ENCODE results near the gene GRIA3.

Gene GRIA3

GRCh38 chrX:123157586-123157985, 26.5 kb upstream of the GRIA3 start:
- in situ Hi-C loops (cut with MboI; ENCODE audit: low pct_unique_long_range_greater_than_20kb, low sequenced_read_pairs, unreplicated experiment) = no loop called here
- no peak for DNase-seq (ENCODE audit: low spot score)
- TF ChIP-seq, protein P1, sequence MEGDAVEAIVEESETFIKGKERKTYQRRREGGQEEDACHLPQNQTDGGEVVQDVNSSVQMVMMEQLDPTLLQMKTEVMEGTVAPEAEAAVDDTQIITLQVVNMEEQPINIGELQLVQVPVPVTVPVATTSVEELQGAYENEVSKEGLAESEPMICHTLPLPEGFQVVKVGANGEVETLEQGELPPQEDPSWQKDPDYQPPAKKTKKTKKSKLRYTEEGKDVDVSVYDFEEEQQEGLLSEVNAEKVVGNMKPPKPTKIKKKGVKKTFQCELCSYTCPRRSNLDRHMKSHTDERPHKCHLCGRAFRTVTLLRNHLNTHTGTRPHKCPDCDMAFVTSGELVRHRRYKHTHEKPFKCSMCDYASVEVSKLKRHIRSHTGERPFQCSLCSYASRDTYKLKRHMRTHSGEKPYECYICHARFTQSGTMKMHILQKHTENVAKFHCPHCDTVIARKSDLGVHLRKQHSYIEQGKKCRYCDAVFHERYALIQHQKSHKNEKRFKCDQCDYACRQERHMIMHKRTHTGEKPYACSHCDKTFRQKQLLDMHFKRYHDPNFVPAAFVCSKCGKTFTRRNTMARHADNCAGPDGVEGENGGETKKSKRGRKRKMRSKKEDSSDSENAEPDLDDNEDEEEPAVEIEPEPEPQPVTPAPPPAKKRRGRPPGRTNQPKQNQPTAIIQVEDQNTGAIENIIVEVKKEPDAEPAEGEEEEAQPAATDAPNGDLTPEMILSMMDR (IDR thresholded peaks at IDR 0.05; ENCODE audit: extremely low read depth, insufficient read depth, missing control alignments) = no peak

DNA sequence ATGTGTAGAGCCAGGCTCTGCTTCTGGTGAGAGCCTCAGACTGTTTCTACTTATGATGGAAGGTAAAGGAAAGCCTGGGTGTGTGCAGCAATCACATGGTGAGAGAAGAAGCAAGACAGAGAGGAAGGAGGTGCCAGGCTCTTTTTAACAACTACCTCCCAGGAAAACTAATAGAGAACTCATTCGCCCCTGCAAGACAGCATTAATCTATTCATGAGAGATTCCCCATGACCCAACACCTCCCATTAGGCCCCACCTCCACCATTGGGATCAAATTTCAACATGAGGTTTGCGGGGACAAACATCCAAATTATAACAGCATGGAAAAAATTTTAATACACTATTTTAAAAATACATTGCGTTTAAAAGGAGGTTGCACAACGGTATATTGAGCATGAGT, 24.7 kb upstream of the GRIA3 start:
- in situ Hi-C loops (cut with MboI; ENCODE audit: low pct_unique_long_range_greater_than_20kb, low sequenced_read_pairs, unreplicated experiment) = no loop called here
- DNase-seq (ENCODE audit: low spot score) = no peak
- TF ChIP-seq, protein P1 (IDR thresholded peaks at IDR 0.05; ENCODE audit: extremely low read depth, insufficient read depth, missing control alignments) = no peak

GRCh38 chrX:123167621-123168020, 16.5 kb upstream of the GRIA3 start:
- in situ Hi-C loops (cut with MboI; ENCODE audit: low pct_unique_long_range_greater_than_20kb, low sequenced_read_pairs, unreplicated experiment) = no loop called here
- DNase-seq (ENCODE audit: low spot score) = no peak
- TF ChIP-seq, protein P1 (IDR thresholded peaks at IDR 0.05; ENCODE audit: extremely low read depth, insufficient read depth, missing control alignments) = no peak

DNA sequence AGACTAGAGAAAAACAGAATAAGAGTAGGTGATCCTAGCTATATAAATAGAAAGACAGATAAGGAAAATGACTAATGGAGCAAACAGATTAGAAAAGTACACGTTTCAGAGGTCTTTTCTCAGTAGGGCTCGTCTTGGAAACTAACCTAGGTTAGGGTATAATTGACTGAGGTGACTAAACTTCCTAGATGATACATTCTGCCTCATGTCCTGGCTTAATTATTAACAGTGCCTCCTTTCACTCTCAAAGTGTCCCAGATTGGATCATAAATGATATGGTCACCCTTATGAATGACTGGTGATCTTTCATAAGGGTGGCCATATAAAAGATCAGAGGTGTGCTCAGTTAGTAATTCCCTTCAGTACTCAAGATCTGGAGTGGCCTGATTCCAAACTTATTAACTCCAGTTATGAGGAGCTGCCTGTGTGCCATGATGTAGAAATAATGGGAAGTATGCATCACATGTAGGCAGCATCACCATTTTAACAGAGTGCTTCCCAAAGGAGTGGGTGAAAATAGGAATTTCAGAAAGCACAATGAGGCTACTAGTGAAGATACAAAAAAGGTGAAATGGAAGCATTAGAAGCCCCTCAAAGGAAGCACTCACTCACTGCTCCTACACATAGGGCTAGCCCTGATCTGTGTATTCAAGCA, 14.7 kb upstream of the GRIA3 start:
- no peak for DNase-seq (ENCODE audit: low spot score)
- in situ Hi-C loops (cut with MboI; ENCODE audit: low pct_unique_long_range_greater_than_20kb, low sequenced_read_pairs, unreplicated experiment) = no loop called here
- TF ChIP-seq, protein P1 (IDR thresholded peaks at IDR 0.05; ENCODE audit: extremely low read depth, insufficient read depth, missing control alignments) = no peak

DNA sequence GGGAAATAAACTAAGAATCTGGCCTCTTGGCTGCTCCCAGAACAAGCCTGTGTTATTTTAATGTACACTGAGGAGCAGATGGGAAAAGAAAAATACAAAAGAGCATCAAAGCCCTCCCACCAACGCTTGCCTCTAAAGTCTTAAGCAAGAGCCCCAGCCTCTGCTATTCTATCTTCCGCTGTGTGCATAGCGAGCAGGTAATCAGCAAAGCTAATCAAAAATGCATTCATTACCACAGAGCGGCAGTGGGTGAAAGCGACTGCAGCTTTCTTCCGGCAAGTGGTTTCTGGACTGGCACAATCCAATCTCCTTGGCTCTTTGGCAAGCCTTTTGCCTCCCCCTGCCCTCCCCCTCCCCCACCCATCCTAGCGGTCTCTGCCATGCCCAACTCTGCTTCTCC, 13.5 kb upstream of the GRIA3 start:
- no peak for DNase-seq (ENCODE audit: low spot score)
- in situ Hi-C loops (cut with MboI; ENCODE audit: low pct_unique_long_range_greater_than_20kb, low sequenced_read_pairs, unreplicated experiment) = no loop called here
- TF ChIP-seq, protein P1 (IDR thresholded peaks at IDR 0.05; ENCODE audit: extremely low read depth, insufficient read depth, missing control alignments) = no peak

DNA sequence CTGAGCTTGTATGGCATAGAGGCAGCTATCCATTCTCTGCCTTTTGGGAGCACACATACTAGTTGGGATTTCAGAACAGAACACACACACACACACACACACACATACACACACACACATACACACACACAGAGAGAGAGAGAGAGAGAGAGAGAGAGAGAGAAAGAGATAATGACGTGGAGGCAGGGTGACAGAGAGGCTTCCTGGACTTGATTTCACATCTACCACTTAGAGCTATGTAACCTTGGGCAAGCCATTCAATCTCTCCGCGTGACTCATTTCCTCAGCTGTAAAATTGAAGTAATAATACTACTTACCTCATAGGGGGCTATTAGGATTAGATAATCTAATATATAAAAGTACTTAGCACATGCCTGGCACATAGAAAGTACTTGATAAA, 12.3 kb upstream of the GRIA3 start:
- TF ChIP-seq, protein P1 (IDR thresholded peaks at IDR 0.05; ENCODE audit: extremely low read depth, insufficient read depth, missing control alignments) = no peak
- in situ Hi-C loops (cut with MboI; ENCODE audit: low pct_unique_long_range_greater_than_20kb, low sequenced_read_pairs, unreplicated experiment) = no loop called here
- no peak for DNase-seq (ENCODE audit: low spot score)

All from GM13977 (cell line).